Stomach (tissue), 9 donors: ENCODE results near the gene SLF1. TPM values are rescaled to one million over a fixed set of nuclear protein-coding genes. Genes with fewer than 3 reads are reported as not detected.

Source experiments
- DNase-seq, 2 donors: peaks; one replicate each; pipeline versions ENCODE4 v3.0.0 to v3.0.0-alpha.2; 2013 to 2019
- H3K27ac ChIP-seq, 5 donors: fragments of 200-600 bp in 4 of 5; sonication (generic) in 4 of 5; one replicate each; pipeline ENCODE4 v1.5.1; 2013 to 2019; ENCODE audit warnings: mild to moderate bottlenecking in 1 of 5, moderate library complexity in 1 of 5
- H3K27me3 ChIP-seq, 3 donors: fragments of 200-600 bp; sonication (generic); one replicate each; pipeline ENCODE4 v1.5.1; 2017 to 2019; ENCODE audit warnings: mixed run types in 1 of 3
- H3K36me3 ChIP-seq, 4 donors: fragments of 200-600 bp; sonication (generic); 1 replicate in 3 of 4; 2 replicates in 1 of 4; pipeline ENCODE4 v1.5.1; 2016 to 2019
- H3K4me1 ChIP-seq, 4 donors: fragments of 200-600 bp; sonication (generic); one replicate each; pipeline ENCODE4 v1.5.1; 2016 to 2019
- H3K4me3 ChIP-seq, 4 donors: fragments of 200-600 bp; sonication (generic) in 3 of 4; one replicate each; pipeline ENCODE4 v1.5.1; 2016 to 2019; ENCODE audit warnings: mild to moderate bottlenecking in 1 of 4
- H3K9me3 ChIP-seq, 4 donors: fragments of 200-600 bp; sonication (generic); one replicate each; pipeline ENCODE4 v1.5.1; 2016 to 2019
- EP300 ChIP-seq: sonication (generic); formaldehyde crosslinking; IDR thresholded peaks from one replicate; pipeline ENCODE4 v1.6.1; 2017; ENCODE audit warnings: antibody characterized with exemption
- POLR2A ChIP-seq, 4 donors: fragments of 450-650 bp; IDR thresholded peaks; one replicate each; pipeline ENCODE4 v1.6.1; 2016; ENCODE audit warnings: antibody characterized with exemption in 4 of 4, control low read depth in 2 of 4, mild to moderate bottlenecking in 1 of 4, moderate library complexity in 1 of 4
- POLR2AphosphoS5 ChIP-seq, 3 donors: sonication (generic); formaldehyde crosslinking; IDR thresholded peaks; one replicate each; pipeline ENCODE4 v1.6.1; 2016; ENCODE audit warnings: antibody characterized with exemption in 3 of 3
- WGBS, 5 donors: extraction: QIAGEN DNeasy Blood & Tissue Kit in 3 of 5; methylation state at CpG; one replicate each; pipeline versions ENCODE4 v1.1.5 to v1.1.7; 2013 to 2018; 5-methylcytosine and 5-hydroxymethylcytosine counted together
- intact Hi-C: fragments of 100-400 bp; cut with DNase I; formaldehyde crosslinking; loops from one replicate; pipeline ENCODE4 v1.15.1; 2023; ENCODE audit warnings: low total_unique reads
- polyA plus RNA-seq, 3 donors: library from polyadenylated mRNA; stranded (reverse); fragments of 200-250 nt; gene quantifications; one replicate each; pipeline ENCODE4 v1.2.3, GENCODE V29; 2013
- total RNA-seq, 5 donors: library from RNA; depleted of rRNA; stranded (reverse); fragments of >200 nt; gene quantifications; one replicate each; pipeline versions ENCODE4 v1.1.0 to v1.2.3, GENCODE V29; 2014 to 2016
- TF ChIP-seq, protein P1 (sequence below), 7 experiments: fragments of 450-650 bp in 4 of 7; fragments of 200-600 bp in 3 of 7; sonication (generic) in 3 of 7; IDR thresholded peaks; one replicate each; pipeline ENCODE4 v1.5.1; 2016 to 2019; ENCODE audit warnings: antibody characterized with exemption in 7 of 7, control low read depth in 2 of 7, mild to moderate bottlenecking in 1 of 7
- donor health status: healthy with polysubstance abuse.
- donor health status: Bipolar disorder and iron deficiency.
- donor health status: healthy.

Gene SLF1
- total and polyA plus RNA-seq, 8 donors = 0.58 to 53.1 (median 5.2) TPM

DNA sequence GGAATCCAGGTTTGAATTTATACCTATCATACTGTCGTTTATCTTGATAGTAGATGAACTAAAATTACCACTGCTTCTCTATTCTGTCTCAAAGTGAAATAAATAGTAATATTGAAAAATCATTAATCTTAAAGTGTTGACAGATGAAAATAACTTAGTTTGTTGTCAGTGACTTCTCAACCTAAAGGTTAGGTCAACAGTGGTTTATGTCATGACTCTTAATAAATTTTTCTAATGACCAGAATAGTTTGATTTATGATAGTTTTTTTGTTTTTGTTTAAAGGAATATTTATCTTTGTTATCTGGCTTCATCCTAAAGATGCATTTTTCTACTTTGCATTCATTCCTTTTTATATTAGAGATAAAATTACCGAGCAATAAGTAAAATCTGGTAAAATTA lies 81.1 kb downstream of the SLF1 start:
- TF ChIP-seq POLR2A (IDR thresholded peaks at IDR 0.05) (no peak), EP300 (no peak), POLR2AphosphoS5 (IDR thresholded peaks at IDR 0.05) (no peak)
- TF ChIP-seq, protein P1, sequence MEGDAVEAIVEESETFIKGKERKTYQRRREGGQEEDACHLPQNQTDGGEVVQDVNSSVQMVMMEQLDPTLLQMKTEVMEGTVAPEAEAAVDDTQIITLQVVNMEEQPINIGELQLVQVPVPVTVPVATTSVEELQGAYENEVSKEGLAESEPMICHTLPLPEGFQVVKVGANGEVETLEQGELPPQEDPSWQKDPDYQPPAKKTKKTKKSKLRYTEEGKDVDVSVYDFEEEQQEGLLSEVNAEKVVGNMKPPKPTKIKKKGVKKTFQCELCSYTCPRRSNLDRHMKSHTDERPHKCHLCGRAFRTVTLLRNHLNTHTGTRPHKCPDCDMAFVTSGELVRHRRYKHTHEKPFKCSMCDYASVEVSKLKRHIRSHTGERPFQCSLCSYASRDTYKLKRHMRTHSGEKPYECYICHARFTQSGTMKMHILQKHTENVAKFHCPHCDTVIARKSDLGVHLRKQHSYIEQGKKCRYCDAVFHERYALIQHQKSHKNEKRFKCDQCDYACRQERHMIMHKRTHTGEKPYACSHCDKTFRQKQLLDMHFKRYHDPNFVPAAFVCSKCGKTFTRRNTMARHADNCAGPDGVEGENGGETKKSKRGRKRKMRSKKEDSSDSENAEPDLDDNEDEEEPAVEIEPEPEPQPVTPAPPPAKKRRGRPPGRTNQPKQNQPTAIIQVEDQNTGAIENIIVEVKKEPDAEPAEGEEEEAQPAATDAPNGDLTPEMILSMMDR (IDR thresholded peaks at IDR 0.05) = no peak
- no peaks in the 10 kb centered on the region for H3K4me1 ChIP-seq

DNA sequence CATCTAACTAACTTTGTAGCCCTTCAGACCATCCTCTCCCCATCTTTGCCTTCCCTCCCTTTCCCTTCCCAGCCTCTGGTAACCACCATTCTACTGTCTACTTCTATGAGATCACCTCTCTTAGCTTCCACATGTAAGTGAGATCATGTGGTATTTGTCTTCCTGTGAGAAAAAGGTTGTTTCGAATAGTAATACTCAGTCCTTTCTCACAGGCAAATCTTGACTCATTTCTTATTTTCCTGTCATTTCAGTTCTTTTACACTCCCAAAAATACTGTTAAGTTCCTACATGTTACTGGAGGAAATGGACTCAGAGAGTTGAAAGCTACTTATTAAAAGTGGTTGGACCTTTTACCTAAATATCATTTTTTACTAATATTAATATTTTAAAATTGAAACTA lies 82.1 kb downstream of the SLF1 start:
- intact Hi-C loops = no loop called here
- Histone ChIP-seq H3K27me3 (no peaks in the 10 kb centered on the region), H3K9me3 (no peaks in the 10 kb centered on the region), H3K4me1 (no peaks in the 10 kb centered on the region), H3K27ac (no peak overlapping the region), H3K4me3 (no peak overlapping the region), H3K36me3 (peaks cover 0 to 6% (median 0%) of the 10 kb centered on the region in 4 donors)
- TF ChIP-seq POLR2A (IDR thresholded peaks at IDR 0.05) (no peak), EP300 (no peak), POLR2AphosphoS5 (IDR thresholded peaks at IDR 0.05) (no peak)
- TF ChIP-seq, protein P1 (IDR thresholded peaks at IDR 0.05) = no peak
- no peak for DNase-seq
- 80 to 89% (median 87%) methylated on average over 1 of the region's 1 CpG for WGBS, 5 donors

More for the DNA sequence above, 81.1 kb downstream of the SLF1 start:
- intact Hi-C loops = no loop called here
- no peak for DNase-seq
- WGBS, 5 donors = 80 to 89% (median 88%) methylated on average over 2 of the region's 2 CpGs
- Histone ChIP-seq H3K36me3 (peaks cover 0 to 8% (median 6%) of the 10 kb centered on the region in 4 donors), H3K4me3 (no peak overlapping the region), H3K9me3 (no peaks in the 10 kb centered on the region), H3K27me3 (no peaks in the 10 kb centered on the region), H3K27ac (no peak overlapping the region)

DNA sequence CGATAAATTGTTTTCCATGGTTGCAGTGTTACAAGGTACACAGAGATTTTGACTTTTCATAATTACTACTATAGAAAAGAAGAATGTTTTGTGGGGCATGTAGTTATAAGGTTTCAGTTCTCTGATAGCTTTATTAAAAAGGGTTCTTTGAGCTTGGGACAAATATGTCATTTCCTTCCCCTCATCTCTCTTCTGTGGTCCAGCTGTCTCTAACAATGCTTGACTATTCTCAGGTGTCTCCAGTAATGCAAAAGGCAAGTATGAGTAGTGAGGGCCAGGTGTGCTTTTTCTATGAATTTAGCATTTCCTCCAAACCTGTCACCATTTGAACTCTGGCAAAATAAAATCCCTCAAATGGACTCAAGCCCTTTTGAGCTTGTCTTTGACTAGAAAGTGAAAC lies 84.3 kb downstream of the SLF1 start:
- H3K27ac ChIP-seq = no peak overlapping the region
- intact Hi-C loops = no loop called here
- no peak for TF ChIP-seq POLR2A (IDR thresholded peaks at IDR 0.05)
- no peak for TF ChIP-seq EP300
- TF ChIP-seq POLR2AphosphoS5 (IDR thresholded peaks at IDR 0.05) = no peak
- TF ChIP-seq, protein P1 (IDR thresholded peaks at IDR 0.05) = no peak
- H3K4me3 ChIP-seq = no peak overlapping the region
- H3K27me3 ChIP-seq = no peaks in the 10 kb centered on the region
- DNase-seq = no peak
- H3K4me1 ChIP-seq = no peaks in the 10 kb centered on the region
- 90 to 98% (median 94%) methylated on average over 1 of the region's 1 CpG for WGBS, 5 donors
- peaks cover 0 to 13% (median 0%) of the 10 kb centered on the region in 4 donors for H3K36me3 ChIP-seq
- H3K9me3 ChIP-seq = no peaks in the 10 kb centered on the region

DNA sequence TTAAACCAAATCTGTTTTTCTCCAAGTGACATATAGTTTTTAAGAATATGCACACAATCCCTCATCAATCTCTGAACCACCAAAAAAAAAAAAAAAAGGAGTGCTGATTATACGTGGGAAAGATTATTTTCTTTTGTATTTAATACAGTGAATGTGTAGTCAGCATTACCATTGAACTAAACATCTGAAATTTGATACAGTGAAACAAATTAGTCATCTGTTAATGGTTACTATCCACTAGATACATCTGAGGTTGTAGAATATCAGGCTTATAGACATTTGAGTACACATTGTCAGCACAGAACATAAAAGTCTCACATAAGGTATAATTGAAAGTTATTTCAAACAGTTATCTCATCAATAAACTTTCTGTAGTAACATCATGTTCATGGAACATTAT lies 87.0 kb downstream of the SLF1 start:
- intact Hi-C loops = no loop called here
- no peaks in the 10 kb centered on the region for H3K27me3 ChIP-seq
- no peaks in the 10 kb centered on the region for H3K9me3 ChIP-seq
- no peak overlapping the region for H3K27ac ChIP-seq
- TF ChIP-seq EP300 (no peak), POLR2AphosphoS5 (IDR thresholded peaks at IDR 0.05) (no peak), POLR2A (IDR thresholded peaks at IDR 0.05) (no peak)
- H3K4me3 ChIP-seq = no peak overlapping the region
- no peak for DNase-seq
- WGBS, 5 donors = 42 to 67% (median 44%) methylated on average over 1 of the region's 1 CpG
- H3K4me1 ChIP-seq = no peaks in the 10 kb centered on the region
- H3K36me3 ChIP-seq = peaks cover 0 to 19% (median 13%) of the 10 kb centered on the region in 4 donors

DNA sequence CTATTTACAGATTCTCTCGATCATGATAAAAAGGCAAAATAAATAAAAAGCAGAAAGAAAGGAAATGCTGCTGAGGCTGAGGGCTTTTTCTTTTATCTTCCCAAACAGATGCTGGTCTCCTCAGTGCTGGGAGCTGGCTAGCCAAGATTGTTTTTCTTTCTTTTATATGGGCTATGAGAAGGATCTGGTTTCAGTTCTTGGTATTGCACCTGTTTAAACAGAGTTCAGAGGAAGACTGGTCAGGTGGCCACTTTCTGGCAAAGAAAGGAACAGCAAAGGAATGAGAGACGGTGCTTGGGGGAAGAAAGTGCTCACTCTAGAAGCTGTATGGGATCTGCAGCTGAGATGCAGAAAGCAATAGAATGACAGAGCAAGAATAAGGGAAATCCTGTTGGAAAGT lies 88.9 kb downstream of the SLF1 start:
- DNase-seq = peak in 1 of 2 donors; percentile 21
- 12 to 32% (median 20%) methylated on average over 2 of the region's 2 CpGs for WGBS, 5 donors
- intact Hi-C loops = no loop called here
- H3K4me3 ChIP-seq = no peak overlapping the region
- no peaks in the 10 kb centered on the region for H3K4me1 ChIP-seq
- no peaks in the 10 kb centered on the region for H3K27me3 ChIP-seq
- peaks cover 0 to 25% (median 16%) of the 10 kb centered on the region in 4 donors for H3K36me3 ChIP-seq
- H3K27ac ChIP-seq = no peak overlapping the region
- TF ChIP-seq, protein P1 (IDR thresholded peaks at IDR 0.05) = no peak
- H3K9me3 ChIP-seq = no peaks in the 10 kb centered on the region
